GM19023 (cell line): ENCODE results near the gene KRTAP10-3.
"Not testable (repeated sequence)": the region's sequence is repeated elsewhere in the genome, so short reads cannot be mapped to it uniquely, and the experiment has no call there.

Experiments
- ATAC-seq: cut with Tn5 transposase; IDR thresholded peaks from one replicate; pipeline ENCODE4 v1.9.1; 2021; ENCODE audit warnings: mild to moderate bottlenecking, moderate library complexity; ENCODE audit not compliant: unreplicated experiment

KRTAP10-3 gene

GRCh38 chr21:44550285-44550684 lies 8.3 kb downstream of the KRTAP10-3 start:
- ATAC-seq, result not testable (repeated sequence)

- no peak for ATAC-seq
Observed at GRCh38 chr21:44549525-44550211, 8.9 kb downstream of the KRTAP10-3 start.

- ATAC-seq, result no peak
Observed at GRCh38 chr21:44548922-44549321, 9.7 kb downstream of the KRTAP10-3 start.

GRCh38 chr21:44548381-44548780 lies 10.2 kb downstream of the KRTAP10-3 start:
- no peak for ATAC-seq

- no peak for ATAC-seq
Observed at GRCh38 chr21:44547656-44548331, 10.8 kb downstream of the KRTAP10-3 start.

GRCh38 chr21:44544566-44544965 lies 14.0 kb downstream of the KRTAP10-3 start:
- no peak for ATAC-seq

GRCh38 chr21:44542716-44543115 lies 15.9 kb downstream of the KRTAP10-3 start:
- ATAC-seq, result no peak

GRCh38 chr21:44540741-44541288 lies 17.8 kb downstream of the KRTAP10-3 start:
- no peak for ATAC-seq

GRCh38 chr21:44539991-44540666 lies 18.5 kb downstream of the KRTAP10-3 start, which contains the start of gene KRTAP10-1:
KRTAP10-1 (minus strand) TSS chr21:44540195; CDS start chr21:44540150, 45 bp downstream.
- ATAC-seq, result no peak

- no peak for ATAC-seq
Observed at GRCh38 chr21:44539046-44539445, 19.5 kb downstream of the KRTAP10-3 start.

- ATAC-seq, result no peak
Observed at GRCh38 chr21:44537930-44538911, 20.4 kb downstream of the KRTAP10-3 start.

- ATAC-seq, result no peak
Observed at GRCh38 chr21:44535963-44536362, 22.6 kb downstream of the KRTAP10-3 start.

- no peak for ATAC-seq
Observed at GRCh38 chr21:44534688-44535087, 23.9 kb downstream of the KRTAP10-3 start.

- no peak for ATAC-seq
Observed at GRCh38 chr21:44533891-44534627, 24.5 kb downstream of the KRTAP10-3 start.

GRCh38 chr21:44533121-44533890 lies 25.3 kb downstream of the KRTAP10-3 start:
- no peak for ATAC-seq

GRCh38 chr21:44532712-44533111 lies 25.9 kb downstream of the KRTAP10-3 start:
- ATAC-seq, result no peak

GRCh38 chr21:44531606-44532564 lies 26.7 kb downstream of the KRTAP10-3 start:
- no peak for ATAC-seq
